IMR-90 (cell line): ENCODE data around the gene ALOX5AP. TPM values are rescaled to one million over a fixed set of nuclear protein-coding genes. Genes with fewer than 3 reads are reported as not detected.
A peak's percentile ranks its signal among the peaks of the same experiment; 100 is the strongest.

Experiments
- ATAC-seq: fragments of 200-7000 bp; cut with Tn5 transposase; 2 replicates; pipeline ENCODE4 v1.9.1; 2020; ENCODE audit warnings: low read depth, mild to moderate bottlenecking, moderate library complexity
- BruUV-seq: library from RNA; stranded (reverse); fragments of 400-500 nt; replicated peaks from 2 replicates; lab custom pipeline; 2021; lab: Mats Ljungman, UMichigan
- CTCF ChIA-PET: fragments of 300-600 bp; formaldehyde crosslinking; extraction: SDS; loops from one replicate; lab custom pipeline; 2021; ENCODE audit warnings: antibody characterized with exemption; lab: Yijun Ruan, JAX
- POLR2A ChIA-PET: fragments of 300-600 bp; sonication (Branson Sonifier 250); formaldehyde crosslinking; loops from one replicate; lab custom pipeline; 2022; ENCODE audit warnings: antibody characterized with exemption; ENCODE audit not compliant: unreplicated experiment; lab: Charles Lee
- DNase-seq: peaks from one replicate; pipeline ENCODE4 v3.0.0; 2013
- H2AFZ ChIP-seq: replicated peaks from 2 replicates; pipeline ENCODE3; 2013; ENCODE audit warnings: low read length, mild to moderate bottlenecking; ENCODE audit not compliant: poor library complexity
- H2AK5ac ChIP-seq: 2 replicates; pipeline ENCODE4 v1.6.1; 2013; ENCODE audit warnings: low read depth, low read length, inconsistent platforms
- H2AK9ac ChIP-seq: replicated peaks from 2 replicates; pipeline ENCODE3; 2013; ENCODE audit warnings: mild to moderate bottlenecking, low read depth, low read length, moderate library complexity; ENCODE audit not compliant: poor library complexity
- H2BK120ac ChIP-seq: 2 replicates; pipeline ENCODE4 v1.6.1; 2013; ENCODE audit warnings: low read depth, low read length, inconsistent platforms
- H2BK15ac ChIP-seq: 3 replicates; pipeline ENCODE4 v1.6.1; 2013; ENCODE audit warnings: low read depth, low read length, inconsistent platforms
- H2BK20ac ChIP-seq: 2 replicates; pipeline ENCODE4 v1.6.1; 2013; ENCODE audit warnings: low read depth, mild to moderate bottlenecking, inconsistent platforms, low read length, moderate library complexity
- H2BK5ac ChIP-seq: 2 replicates; pipeline ENCODE4 v1.6.1; 2013; ENCODE audit warnings: mild to moderate bottlenecking, low read depth, low read length, inconsistent platforms; ENCODE audit not compliant: poor library complexity, severe bottlenecking
- H3K14ac ChIP-seq: replicated peaks from 2 replicates; pipeline ENCODE4 v1.6.1; 2013; ENCODE audit warnings: low read depth, low read length, inconsistent platforms
- H3K18ac ChIP-seq: 2 replicates; pipeline ENCODE4 v1.6.1; 2013; ENCODE audit warnings: low read depth, low read length, control low read depth
- H3K23ac ChIP-seq: 2 replicates; pipeline ENCODE4 v1.6.1; 2013; ENCODE audit warnings: low read depth, low read length, inconsistent platforms
- H3K27ac ChIP-seq: 2 replicates; pipeline ENCODE4 v1.5.1; 2013; ENCODE audit warnings: mild to moderate bottlenecking, control low read depth, low read length; ENCODE audit not compliant: insufficient read depth
- H3K27me3 ChIP-seq: 2 replicates; pipeline ENCODE4 v1.6.1; 2013; ENCODE audit warnings: low read length; ENCODE audit not compliant: control insufficient read depth, insufficient read depth
- H3K36me3 ChIP-seq: 2 replicates; pipeline ENCODE4 v1.6.1; 2013; ENCODE audit warnings: low read length, mixed read lengths; ENCODE audit not compliant: control insufficient read depth, insufficient read depth
- H3K4ac ChIP-seq: 2 replicates; pipeline ENCODE4 v1.6.1; 2013; ENCODE audit warnings: low read depth, low read length, inconsistent platforms
- H3K4me1 ChIP-seq: 2 replicates; pipeline ENCODE4 v1.6.1; 2013; ENCODE audit warnings: low read length, mixed read lengths; ENCODE audit not compliant: control insufficient read depth, insufficient read depth
- H3K4me2 ChIP-seq: 2 replicates; pipeline ENCODE4 v1.6.1; 2013; ENCODE audit warnings: low read depth, mild to moderate bottlenecking, control low read depth, low read length, moderate library complexity
- H3K4me3 ChIP-seq: 2 replicates; pipeline ENCODE4 v1.5.1; 2013; ENCODE audit warnings: low read depth, mild to moderate bottlenecking, control low read depth, low read length, moderate library complexity; ENCODE audit not compliant: insufficient read depth
- H3K56ac ChIP-seq: 2 replicates; pipeline ENCODE4 v1.6.1; 2013; ENCODE audit warnings: low read length, inconsistent platforms; ENCODE audit not compliant: insufficient read depth; ENCODE audit errors: extremely low read depth
- H3K79me1 ChIP-seq, 2 experiments: 2 replicates each; pipeline ENCODE4 v1.6.1; 2013; ENCODE audit warnings: low read length in 2 of 2, inconsistent platforms in 1 of 2, low read depth in 1 of 2
- H3K9ac ChIP-seq: 2 replicates; pipeline ENCODE4 v1.6.1; 2013; ENCODE audit warnings: low read depth, low read length, control low read depth
- H3K9me1 ChIP-seq: 2 replicates; pipeline ENCODE4 v1.6.1; 2013; ENCODE audit warnings: low read length, inconsistent platforms; ENCODE audit not compliant: insufficient read depth
- H3K9me3 ChIP-seq: 2 replicates; pipeline ENCODE4 v1.6.1; 2013; ENCODE audit warnings: low read length; ENCODE audit not compliant: control insufficient read depth, insufficient read depth
- H4K20me1 ChIP-seq: 2 replicates; pipeline ENCODE4 v1.6.1; 2013; ENCODE audit warnings: low read length, inconsistent platforms; ENCODE audit not compliant: insufficient read depth
- H4K5ac ChIP-seq: 2 replicates; pipeline ENCODE4 v1.6.1; 2013; ENCODE audit warnings: mild to moderate bottlenecking, low read depth, low read length, control low read depth
- H4K8ac ChIP-seq, 2 experiments: 2 replicates each; pipeline ENCODE4 v1.6.1; 2013; ENCODE audit warnings: low read depth in 2 of 2, low read length in 2 of 2, control low read depth in 1 of 2, inconsistent platforms in 1 of 2
- H4K91ac ChIP-seq: 2 replicates; pipeline ENCODE4 v1.6.1; 2013; ENCODE audit warnings: low read depth, low read length, inconsistent platforms; ENCODE audit not compliant: insufficient read depth
- CEBPB ChIP-seq: IDR thresholded peaks from 2 replicates; pipeline ENCODE4 v1.6.1; 2012; ENCODE audit warnings: low read depth, low read length, improper control_type of control experiment
- RCOR1 ChIP-seq: IDR thresholded peaks from 2 replicates; pipeline ENCODE4 v1.6.1; 2012; ENCODE audit warnings: mild to moderate bottlenecking, low read length, improper control_type of control experiment; ENCODE audit not compliant: insufficient replicate concordance
- WGBS, 2 experiments: methylation state at CpG; one replicate each; pipeline versions ENCODE4 v1.1.5 to v1.1.7; 2013; ENCODE audit warnings: missing lambda C conversion rate in 2 of 2; ENCODE audit not compliant: insufficient read length in 1 of 2; ENCODE audit errors: extremely low coverage in 2 of 2; 5-methylcytosine and 5-hydroxymethylcytosine counted together
- dilution Hi-C: fragments of 300-500 bp; cut with HindIII; formaldehyde crosslinking; loops from one replicate; pipeline ENCODE4 v1.14.3; 2018; ENCODE audit warnings: low sequenced_read_pairs; ENCODE audit not compliant: unreplicated experiment
- in situ Hi-C: fragments of 300-500 bp; cut with MboI; formaldehyde crosslinking; loops from 3 replicates; pipeline ENCODE4 v1.14.3; 2019; ENCODE audit warnings: low sequenced_read_pairs, inconsistent platforms, mixed read lengths
- intact Hi-C: fragments of 100-400 bp; cut with micrococcal nuclease; formaldehyde crosslinking; loops from 2 replicates; pipeline ENCODE4 v1.10.0; 2022
- polyA plus RNA-seq, 3 experiments: library from polyadenylated mRNA; depleted of rRNA; stranded (reverse); fragments of >200 nt; gene quantifications; 2 replicates each; pipeline ENCODE4 v1.2.3, GENCODE V29; 2012; ENCODE audit warnings: low replicate concordance in 1 of 3
- total RNA-seq: library from RNA; depleted of rRNA; stranded (reverse); fragments of >200 nt; gene quantifications from 2 replicates; pipeline ENCODE4 v1.2.3, GENCODE V29; 2012

Gene ALOX5AP
- total and polyA plus RNA-seq, 2 of the 4 experiments (the other 2 are of a cell fraction), result 0.62 TPM; not detected in 1

GRCh38 chr13:30734439-30734838 is 904 bp upstream of the ALOX5AP start:
- H3K79me1 ChIP-seq, result no peaks in the 10 kb centered on the region
- intact Hi-C loops, result no loop called here
- no CpG with 5 or more reads among the region's 1 CpG for WGBS, 2 experiments

More at GRCh38 chr13:30734439-30734838, 904 bp upstream of the ALOX5AP start:
- Histone ChIP-seq H4K91ac (peak overlapping the region; percentile 49), H3K27ac (no peak overlapping the region), H3K14ac (no peak overlapping the region), H4K8ac (peak overlapping the region in 1 of 2 experiments; percentile 63; a peak in 1 of 4 replicates), H3K9me3 (no peaks in the 10 kb centered on the region), H2BK15ac (no peak overlapping the region; the same call in 2 of the 3 replicates), H3K4ac (peak overlapping the region; percentile 71; the same call in 1 of the 2 replicates), H3K23ac (no peak overlapping the region), H4K5ac (no peak overlapping the region), H3K4me2 (no peak overlapping the region), H2BK5ac (peak overlapping the region; percentile 37), H2BK120ac (peak overlapping the region; percentile 90; the same call in 1 of the 2 replicates), H3K9me1 (peaks cover 5% of the 10 kb centered on the region; the same call in 1 of the 2 replicates), H3K4me1 (peaks cover 10% of the 10 kb centered on the region), H3K56ac (no peak overlapping the region), H2AK9ac (no peak overlapping the region), H3K4me3 (no peak overlapping the region), H3K9ac (no peak overlapping the region), H2BK20ac (peak overlapping the region; percentile 82; the same call in 1 of the 2 replicates), H2AFZ (no peak overlapping the region), H3K18ac (no peak overlapping the region; the same call in 1 of the 2 replicates), H2AK5ac (0 out of 2 replicates have a peak overlapping the region, but pooled peaks have one; percentile 42), H3K36me3 (no peaks in the 10 kb centered on the region), H4K20me1 (no peaks in the 10 kb centered on the region), H3K27me3 (peaks cover 9% of the 10 kb centered on the region)
- in situ Hi-C loops (no loop called here), dilution Hi-C loops (no loop called here)
- POLR2A ChIA-PET, result no interaction called here
- ATAC-seq, result peak; percentile 61
- peak; percentile 74 for DNase-seq
- TF ChIP-seq RCOR1 (no peak), CEBPB (peak; percentile 71)
- CTCF ChIA-PET, result interaction anchor here (0.6 kb wide), 1 partner anchor 56 kb away, joined by 3 read pairs; no protein-coding TSS in a partner anchor
- no TSS peak for BruUV-seq
